ENCODE results near the gene SETD1B.

The SETD1B gene

GRCh38 chr12:121776190-121777098 is 27.4 kb upstream of the SETD1B start:
- Histone ChIP-seq H3K4me3 (no peak overlapping the region), H3K27ac (no peak overlapping the region), H3K27me3 (no peaks in the 10 kb centered on the region), H3K36me3 (peaks cover 0 to 23% (median 0%) of the 10 kb centered on the region in 3 donors), H3K4me1 (peaks cover 0 to 22% (median 10%) of the 10 kb centered on the region in 4 donors), H3K9me3 (no peaks in the 10 kb centered on the region)
- TF ChIP-seq CTCF (IDR thresholded peaks at IDR 0.05) = peak; percentile 78 to 86
- DNase-seq = peak; percentile 74 to 84
- intact Hi-C loops (cut with DNase I; ENCODE audit: low total_unique reads) = no loop called here

- H3K9me3 ChIP-seq = no peaks in the 10 kb centered on the region
- no peak overlapping the region for H3K27ac ChIP-seq
- TF ChIP-seq CTCF (IDR thresholded peaks at IDR 0.05) = no peak
- H3K4me1 ChIP-seq = peaks cover 0 to 19% (median 14%) of the 10 kb centered on the region in 4 donors
- no peaks in the 10 kb centered on the region for H3K27me3 ChIP-seq
- peaks cover 0 to 23% (median 0%) of the 10 kb centered on the region in 3 donors for H3K36me3 ChIP-seq
- intact Hi-C loops (cut with DNase I; ENCODE audit: low total_unique reads) = no loop called here
- no peak overlapping the region for H3K4me3 ChIP-seq
- no peak for DNase-seq
These were observed 25.0 kb upstream of the SETD1B start for GRCh38 chr12:121778567-121779421.

- intact Hi-C loops (cut with DNase I; ENCODE audit: low total_unique reads) = no loop called here
- Histone ChIP-seq H3K27ac (no peak overlapping the region), H3K36me3 (peaks cover 0 to 23% (median 0%) of the 10 kb centered on the region in 3 donors), H3K4me1 (peaks cover 0 to 19% (median 14%) of the 10 kb centered on the region in 4 donors), H3K27me3 (no peaks in the 10 kb centered on the region), H3K9me3 (no peaks in the 10 kb centered on the region), H3K4me3 (no peak overlapping the region)
- no peak for DNase-seq
- TF ChIP-seq CTCF (IDR thresholded peaks at IDR 0.05) = no peak
These were observed 24.4 kb upstream of the SETD1B start for GRCh38 chr12:121779422-121779895.

GRCh38 chr12:121780429-121780828 is 23.4 kb upstream of the SETD1B start:
- H3K36me3 ChIP-seq = peaks cover 0 to 23% (median 0%) of the 10 kb centered on the region in 3 donors
- peaks cover 0 to 19% (median 14%) of the 10 kb centered on the region in 4 donors for H3K4me1 ChIP-seq
- H3K4me3 ChIP-seq = no peak overlapping the region
- intact Hi-C loops (cut with DNase I; ENCODE audit: low total_unique reads) = no loop called here
- no peak for DNase-seq
- TF ChIP-seq CTCF (IDR thresholded peaks at IDR 0.05) = no peak
- no peaks in the 10 kb centered on the region for H3K27me3 ChIP-seq
- no peaks in the 10 kb centered on the region for H3K9me3 ChIP-seq
- H3K27ac ChIP-seq = no peak overlapping the region

GRCh38 chr12:121781484-121781997 is 22.3 kb upstream of the SETD1B start:
- intact Hi-C loops (cut with DNase I; ENCODE audit: low total_unique reads) = no loop called here
- peaks cover 0 to 13% (median 11%) of the 10 kb centered on the region in 4 donors for H3K4me1 ChIP-seq
- no peak for TF ChIP-seq CTCF (IDR thresholded peaks at IDR 0.05)
- DNase-seq = no peak
- H3K9me3 ChIP-seq = no peaks in the 10 kb centered on the region
- peaks cover 0 to 27% (median 0%) of the 10 kb centered on the region in 3 donors for H3K36me3 ChIP-seq
- peak overlapping the region in 1 of 2 donors; percentile 22 for H3K27ac ChIP-seq
- no peak overlapping the region for H3K4me3 ChIP-seq
- H3K27me3 ChIP-seq = no peaks in the 10 kb centered on the region

All from tibial artery (tissue), 4 donors.